ENCODE data around the gene ANKRD29. TPM values are rescaled to one million over a fixed set of nuclear protein-coding genes. Genes with fewer than 3 reads are reported as not detected.

ANKRD29 gene
- total and polyA plus RNA-seq, 9 of the 15 experiments (the other 6 are each of a cell fraction or from before 2014, with no cell fraction given) = 0.36 TPM; not detected in 8

GRCh38 chr18:23650968-23651927 is 11.5 kb downstream of the ANKRD29 start:
- CTCF ChIA-PET (ENCODE audit: low intra/inter-chr PET ratio) = no interaction called here
- no peak for FAIRE-seq
- no peak for TF ChIP-seq MCM2 (IDR thresholded peaks at IDR 0.05; ENCODE audit: low read depth)
- no peak for TF ChIP-seq ZNF431 (CRISPR knock-in tag; IDR thresholded peaks at IDR 0.05)
- no peak for TF ChIP-seq WHSC1 (IDR thresholded peaks at IDR 0.05; ENCODE audit: low read length)
- no peak for TF ChIP-seq ZNF778 (CRISPR knock-in tag; IDR thresholded peaks at IDR 0.05)
- TF ChIP-seq GTF2F1 (IDR thresholded peaks at IDR 0.05; ENCODE audit: low read depth, low read length) = no peak
- no peak for TF ChIP-seq KAT7 (CRISPR knock-in tag; IDR thresholded peaks at IDR 0.05; ENCODE audit: borderline replicate concordance)
- TF ChIP-seq EGR1 (conservative IDR thresholded peaks at IDR 0.05) = no peak
- no peak for TF ChIP-seq FOXP1 (CRISPR knock-in tag; IDR thresholded peaks at IDR 0.05)
- TF ChIP-seq PBX2 (CRISPR knock-in tag; IDR thresholded peaks at IDR 0.05; ENCODE audit: low read depth) = no peak
- TF ChIP-seq PBX2 (tag; conservative IDR thresholded peaks at IDR 0.05; ENCODE audit: low read depth) = no peak
- TF ChIP-seq, protein P1, sequence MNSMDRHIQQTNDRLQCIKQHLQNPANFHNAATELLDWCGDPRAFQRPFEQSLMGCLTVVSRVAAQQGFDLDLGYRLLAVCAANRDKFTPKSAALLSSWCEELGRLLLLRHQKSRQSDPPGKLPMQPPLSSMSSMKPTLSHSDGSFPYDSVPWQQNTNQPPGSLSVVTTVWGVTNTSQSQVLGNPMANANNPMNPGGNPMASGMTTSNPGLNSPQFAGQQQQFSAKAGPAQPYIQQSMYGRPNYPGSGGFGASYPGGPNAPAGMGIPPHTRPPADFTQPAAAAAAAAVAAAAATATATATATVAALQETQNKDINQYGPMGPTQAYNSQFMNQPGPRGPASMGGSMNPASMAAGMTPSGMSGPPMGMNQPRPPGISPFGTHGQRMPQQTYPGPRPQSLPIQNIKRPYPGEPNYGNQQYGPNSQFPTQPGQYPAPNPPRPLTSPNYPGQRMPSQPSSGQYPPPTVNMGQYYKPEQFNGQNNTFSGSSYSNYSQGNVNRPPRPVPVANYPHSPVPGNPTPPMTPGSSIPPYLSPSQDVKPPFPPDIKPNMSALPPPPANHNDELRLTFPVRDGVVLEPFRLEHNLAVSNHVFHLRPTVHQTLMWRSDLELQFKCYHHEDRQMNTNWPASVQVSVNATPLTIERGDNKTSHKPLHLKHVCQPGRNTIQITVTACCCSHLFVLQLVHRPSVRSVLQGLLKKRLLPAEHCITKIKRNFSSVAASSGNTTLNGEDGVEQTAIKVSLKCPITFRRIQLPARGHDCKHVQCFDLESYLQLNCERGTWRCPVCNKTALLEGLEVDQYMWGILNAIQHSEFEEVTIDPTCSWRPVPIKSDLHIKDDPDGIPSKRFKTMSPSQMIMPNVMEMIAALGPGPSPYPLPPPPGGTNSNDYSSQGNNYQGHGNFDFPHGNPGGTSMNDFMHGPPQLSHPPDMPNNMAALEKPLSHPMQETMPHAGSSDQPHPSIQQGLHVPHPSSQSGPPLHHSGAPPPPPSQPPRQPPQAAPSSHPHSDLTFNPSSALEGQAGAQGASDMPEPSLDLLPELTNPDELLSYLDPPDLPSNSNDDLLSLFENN (IDR thresholded peaks at IDR 0.05; ENCODE audit: low read depth in 2 of 2, low read length in 2 of 2) = no peak
- TF ChIP-seq GTF2E2 (tag; IDR thresholded peaks at IDR 0.05) = no peak
- no peak for TF ChIP-seq RFX1 (IDR thresholded peaks at IDR 0.05)

More at GRCh38 chr18:23650968-23651927, 11.5 kb downstream of the ANKRD29 start:
- Histone ChIP-seq H3K79me2 (ENCODE audit: control insufficient read depth, insufficient read depth, low read length) (no peaks in the 10 kb centered on the region), H4K20me1 (replicated peaks; ENCODE audit: control insufficient read depth, insufficient read depth, low read length) (no peaks in the 10 kb centered on the region), H3K27me3 (ENCODE audit: control insufficient read depth in 2 of 2, insufficient read depth in 2 of 2, low read length in 2 of 2) (peaks cover 23 to 36% of the 10 kb centered on the region in 2 experiments), H3K9ac (ENCODE audit: insufficient read depth in 1 of 2, low read depth in 2 of 2, low read length in 2 of 2) (no peak overlapping the region), H3K9me3 (replicated peaks; ENCODE audit: control insufficient read depth, insufficient read depth, low read depth, low read length) (no peaks in the 10 kb centered on the region), H3K4me3 (no peak overlapping the region), H3K4me2 (ENCODE audit: insufficient read depth, low read length) (no peak overlapping the region), H2AFZ (ENCODE audit: low read depth, low read length) (no peak overlapping the region), H3K36me3 (ENCODE audit: control insufficient read depth, insufficient read depth, low read length) (no peaks in the 10 kb centered on the region), H3K4me1 (replicated peaks in 1 of 2; ENCODE audit: control insufficient read depth in 2 of 2, insufficient read depth in 2 of 2, low read length in 2 of 2) (no peaks in the 10 kb centered on the region), H3K9me1 (ENCODE audit: control insufficient read depth, insufficient read depth, low read length) (no peaks in the 10 kb centered on the region), H3K27ac (ENCODE audit: extremely low read depth, low read depth, low read length) (no peak overlapping the region)
- intact Hi-C loops (cut with micrococcal nuclease) = no loop called here
- POLR2A ChIA-PET = interaction anchor here (1.1 kb wide), 1 partner anchor 134 kb away, joined by 3 read pairs; no protein-coding TSS in a partner anchor
- no TSS peak for BruUV-seq (replicated peaks)
- DNase-seq (ENCODE audit: extremely low read depth in 1 of 4, low spot score in 3 of 4) = no peak
- in situ Hi-C loops (cut with MboI) = no loop called here
- no peak for ATAC-seq
- 2% methylated on average over 6 of the region's 6 CpGs for WGBS (ENCODE audit: insufficient coverage, low coverage, missing lambda C conversion rate)
